Retinal pigment epithelial cell (primary cell): ENCODE measurements around the gene MGST3.

Experiments used
- DNase-seq: peaks from one replicate; pipeline ENCODE4 v3.0.0-alpha.2; 2010; ENCODE audit warnings: low read depth
- H3K4me3 ChIP-seq: 2 replicates; pipeline ENCODE4 v1.5.1; 2011; ENCODE audit warnings: mild to moderate bottlenecking, low read length, control low read depth, moderate library complexity
- TF ChIP-seq, protein P1 (sequence below): conservative IDR thresholded peaks from 2 replicates; pipeline ENCODE4 v1.5.1; 2011; ENCODE audit warnings: low read depth, low read length, control low read depth, inconsistent platforms

MGST3 gene

DNA sequence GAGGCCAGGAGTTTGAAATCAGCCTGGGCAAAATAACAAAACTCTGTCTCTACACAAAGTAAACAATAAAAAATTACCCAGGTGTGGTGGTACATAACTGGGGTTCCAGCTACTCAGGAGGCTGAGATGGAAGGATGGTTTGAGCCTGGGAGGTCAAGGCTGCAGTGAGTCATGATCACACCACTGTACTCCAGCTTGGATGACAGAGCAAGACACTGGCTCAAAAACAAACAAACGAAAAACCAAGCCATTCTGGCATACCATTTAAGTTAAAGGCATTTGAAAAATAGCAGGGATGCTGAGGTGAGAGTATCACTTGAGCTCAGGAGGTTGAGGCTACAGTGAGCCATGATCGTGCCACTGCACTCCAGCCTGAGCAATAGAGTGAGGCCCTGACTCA lies 72.6 kb downstream of the MGST3 start:
- no peak overlapping the region for H3K4me3 ChIP-seq
- DNase-seq, result no peak
- TF ChIP-seq, protein P1, sequence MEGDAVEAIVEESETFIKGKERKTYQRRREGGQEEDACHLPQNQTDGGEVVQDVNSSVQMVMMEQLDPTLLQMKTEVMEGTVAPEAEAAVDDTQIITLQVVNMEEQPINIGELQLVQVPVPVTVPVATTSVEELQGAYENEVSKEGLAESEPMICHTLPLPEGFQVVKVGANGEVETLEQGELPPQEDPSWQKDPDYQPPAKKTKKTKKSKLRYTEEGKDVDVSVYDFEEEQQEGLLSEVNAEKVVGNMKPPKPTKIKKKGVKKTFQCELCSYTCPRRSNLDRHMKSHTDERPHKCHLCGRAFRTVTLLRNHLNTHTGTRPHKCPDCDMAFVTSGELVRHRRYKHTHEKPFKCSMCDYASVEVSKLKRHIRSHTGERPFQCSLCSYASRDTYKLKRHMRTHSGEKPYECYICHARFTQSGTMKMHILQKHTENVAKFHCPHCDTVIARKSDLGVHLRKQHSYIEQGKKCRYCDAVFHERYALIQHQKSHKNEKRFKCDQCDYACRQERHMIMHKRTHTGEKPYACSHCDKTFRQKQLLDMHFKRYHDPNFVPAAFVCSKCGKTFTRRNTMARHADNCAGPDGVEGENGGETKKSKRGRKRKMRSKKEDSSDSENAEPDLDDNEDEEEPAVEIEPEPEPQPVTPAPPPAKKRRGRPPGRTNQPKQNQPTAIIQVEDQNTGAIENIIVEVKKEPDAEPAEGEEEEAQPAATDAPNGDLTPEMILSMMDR, result no peak
